Measurements from ENCODE around the gene ANK3. TPM values are rescaled to one million over a fixed set of nuclear protein-coding genes. Genes with fewer than 3 reads are reported as not detected.

The ANK3 gene
- total RNA-seq, 1 experiment from 2014 or later: 15.3 TPM

DNA sequence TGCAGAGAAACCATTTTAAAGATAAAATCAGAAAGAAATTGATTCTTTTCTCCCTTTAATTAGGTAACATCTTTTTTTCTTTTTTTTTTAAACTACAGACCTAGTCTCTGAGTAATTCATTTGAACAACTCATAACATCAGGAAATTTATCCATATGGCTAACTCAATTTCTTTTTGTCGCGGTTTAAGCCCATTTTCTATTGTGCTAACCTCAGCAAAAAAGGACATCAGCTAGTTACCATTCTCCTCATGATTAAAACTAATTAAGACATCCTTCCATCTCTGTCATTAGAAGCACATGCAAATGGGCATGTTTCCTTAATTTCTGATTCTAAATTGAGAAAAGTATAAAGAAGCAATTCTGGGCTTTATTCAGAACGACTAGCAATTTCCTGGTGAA is 57.8 kb downstream of the ANK3 start:
- Histone ChIP-seq H3K27me3 (ENCODE audit: insufficient read depth, low read length) (no peaks in the 10 kb centered on the region), H3K36me3 (ENCODE audit: control insufficient read depth in 1 of 2, insufficient read depth in 2 of 2, low read length in 2 of 2) (no peaks in the 10 kb centered on the region), H3K4me2 (ENCODE audit: low read length) (no peak overlapping the region), H3K9ac (ENCODE audit: low read length) (no peak overlapping the region), H4K20me1 (ENCODE audit: insufficient read depth) (no peaks in the 10 kb centered on the region), H3K79me2 (ENCODE audit: insufficient read depth, low read length) (no peaks in the 10 kb centered on the region), H3K9me2 (ENCODE audit: insufficient read depth) (no peaks in the 10 kb centered on the region), H3K4me1 (ENCODE audit: control insufficient read depth in 1 of 2, insufficient read depth in 2 of 2, low read length in 2 of 2) (no peaks in the 10 kb centered on the region), H2AFZ (ENCODE audit: low read depth, low read length, poor library complexity, severe bottlenecking) (no peak overlapping the region), H3K27ac (ENCODE audit: low read depth, low read length) (no peak overlapping the region), H3K9me3 (ENCODE audit: control insufficient read depth in 1 of 2, insufficient read depth in 1 of 2, low read depth in 1 of 2, low read length in 2 of 2) (no peaks in the 10 kb centered on the region), H3K4me3 (replicated peaks in 1 of 2; ENCODE audit: low read depth in 1 of 2, low read length in 2 of 2) (no peak overlapping the region)
- ATAC-seq (no peak), DNase-seq (ENCODE audit: low read depth, low spot score) (no peak)
- CTCF ChIA-PET: interaction anchor here (0.6 kb wide), 1 partner anchor 232 kb away, joined by 3 read pairs; no protein-coding TSS in a partner anchor
- intact Hi-C loops (cut with micrococcal nuclease): no loop called here
- POLR2A ChIA-PET: no interaction called here
- RAD21 ChIA-PET (ENCODE audit: low non-redundant PET in 1 of 2, low total read pairs in 2 of 2, uncharacterized antibody in 2 of 2, unreplicated experiment in 2 of 2): no interaction called here
- BruUV-seq (replicated peaks): no TSS peak
- TF ChIP-seq SIN3A (IDR thresholded peaks at IDR 0.05; ENCODE audit: low read depth) (no peak), RAD21 (IDR thresholded peaks at IDR 0.05; ENCODE audit: low read depth) (no peak), EGR1 (IDR thresholded peaks at IDR 0.05; ENCODE audit: low read depth) (no peak), ELF1 (IDR thresholded peaks at IDR 0.05; ENCODE audit: borderline replicate concordance, low read depth) (no peak)
- TF ChIP-seq, protein P1, sequence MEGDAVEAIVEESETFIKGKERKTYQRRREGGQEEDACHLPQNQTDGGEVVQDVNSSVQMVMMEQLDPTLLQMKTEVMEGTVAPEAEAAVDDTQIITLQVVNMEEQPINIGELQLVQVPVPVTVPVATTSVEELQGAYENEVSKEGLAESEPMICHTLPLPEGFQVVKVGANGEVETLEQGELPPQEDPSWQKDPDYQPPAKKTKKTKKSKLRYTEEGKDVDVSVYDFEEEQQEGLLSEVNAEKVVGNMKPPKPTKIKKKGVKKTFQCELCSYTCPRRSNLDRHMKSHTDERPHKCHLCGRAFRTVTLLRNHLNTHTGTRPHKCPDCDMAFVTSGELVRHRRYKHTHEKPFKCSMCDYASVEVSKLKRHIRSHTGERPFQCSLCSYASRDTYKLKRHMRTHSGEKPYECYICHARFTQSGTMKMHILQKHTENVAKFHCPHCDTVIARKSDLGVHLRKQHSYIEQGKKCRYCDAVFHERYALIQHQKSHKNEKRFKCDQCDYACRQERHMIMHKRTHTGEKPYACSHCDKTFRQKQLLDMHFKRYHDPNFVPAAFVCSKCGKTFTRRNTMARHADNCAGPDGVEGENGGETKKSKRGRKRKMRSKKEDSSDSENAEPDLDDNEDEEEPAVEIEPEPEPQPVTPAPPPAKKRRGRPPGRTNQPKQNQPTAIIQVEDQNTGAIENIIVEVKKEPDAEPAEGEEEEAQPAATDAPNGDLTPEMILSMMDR (IDR thresholded peaks at IDR 0.05 in 2 of 3, conservative IDR thresholded peaks at IDR 0.05 in 1 of 3; ENCODE audit: borderline replicate concordance in 1 of 3, insufficient read depth in 1 of 3, low read depth in 2 of 3, low read length in 2 of 3): no peak
- TF ChIP-seq, protein P2, sequence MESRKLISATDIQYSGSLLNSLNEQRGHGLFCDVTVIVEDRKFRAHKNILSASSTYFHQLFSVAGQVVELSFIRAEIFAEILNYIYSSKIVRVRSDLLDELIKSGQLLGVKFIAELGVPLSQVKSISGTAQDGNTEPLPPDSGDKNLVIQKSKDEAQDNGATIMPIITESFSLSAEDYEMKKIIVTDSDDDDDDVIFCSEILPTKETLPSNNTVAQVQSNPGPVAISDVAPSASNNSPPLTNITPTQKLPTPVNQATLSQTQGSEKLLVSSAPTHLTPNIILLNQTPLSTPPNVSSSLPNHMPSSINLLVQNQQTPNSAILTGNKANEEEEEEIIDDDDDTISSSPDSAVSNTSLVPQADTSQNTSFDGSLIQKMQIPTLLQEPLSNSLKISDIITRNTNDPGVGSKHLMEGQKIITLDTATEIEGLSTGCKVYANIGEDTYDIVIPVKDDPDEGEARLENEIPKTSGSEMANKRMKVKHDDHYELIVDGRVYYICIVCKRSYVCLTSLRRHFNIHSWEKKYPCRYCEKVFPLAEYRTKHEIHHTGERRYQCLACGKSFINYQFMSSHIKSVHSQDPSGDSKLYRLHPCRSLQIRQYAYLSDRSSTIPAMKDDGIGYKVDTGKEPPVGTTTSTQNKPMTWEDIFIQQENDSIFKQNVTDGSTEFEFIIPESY (IDR thresholded peaks at IDR 0.05; ENCODE audit: extremely low read depth, insufficient replicate concordance, low read length): no peak
